GM19372 (cell line): ENCODE measurements around the gene APOD.

ENCODE experiments used
- ATAC-seq: cut with Tn5 transposase; IDR thresholded peaks from one replicate; pipeline ENCODE4 v1.9.1; 2021; ENCODE audit warnings: mild to moderate bottlenecking, low read depth, moderate library complexity; ENCODE audit not compliant: unreplicated experiment

Gene APOD

GRCh38 chr3:195557322-195557721, 26.4 kb downstream of the APOD start:
- no peak for ATAC-seq

GRCh38 chr3:195556390-195556789, 27.4 kb downstream of the APOD start:
- no peak for ATAC-seq

- no peak for ATAC-seq
Measured at GRCh38 chr3:195555110-195555509, 28.6 kb downstream of the APOD start.

GRCh38 chr3:195554458-195554857, 29.3 kb downstream of the APOD start:
- ATAC-seq: no peak

GRCh38 chr3:195553268-195553667, 30.5 kb downstream of the APOD start:
- no peak for ATAC-seq

- ATAC-seq: no peak
Measured at GRCh38 chr3:195551381-195551978, 32.3 kb downstream of the APOD start.

- ATAC-seq: no peak
Measured at GRCh38 chr3:195550723-195551122, 33.0 kb downstream of the APOD start.

- ATAC-seq: peak; percentile 78
Measured at GRCh38 chr3:195549931-195550519, 33.7 kb downstream of the APOD start.

GRCh38 chr3:195548987-195549386, 34.8 kb downstream of the APOD start:
- ATAC-seq: no peak

GRCh38 chr3:195548501-195548900, 35.2 kb downstream of the APOD start:
- ATAC-seq: no peak

- no peak for ATAC-seq
Measured at GRCh38 chr3:195548006-195548405, 35.7 kb downstream of the APOD start.

- ATAC-seq: no peak
Measured at GRCh38 chr3:195546130-195546560, 37.6 kb downstream of the APOD start.

GRCh38 chr3:195544634-195545033, 39.1 kb downstream of the APOD start:
- ATAC-seq: no peak

GRCh38 chr3:195544230-195544536, 39.6 kb downstream of the APOD start:
- ATAC-seq: no peak

GRCh38 chr3:195543500-195544229, 40.1 kb downstream of the APOD start:
- no peak for ATAC-seq

GRCh38 chr3:195542698-195543499, 40.8 kb downstream of the APOD start, which contains the start of gene PPP1R2:
Gene PPP1R2, minus strand, starts transcription at chr3:195543325. Its CDS starts 300 bp downstream, at chr3:195543025.
- ATAC-seq: peak; percentile 83

- ATAC-seq: no peak
Measured at GRCh38 chr3:195542316-195542697, 41.4 kb downstream of the APOD start.

- ATAC-seq: no peak
Measured at GRCh38 chr3:195540511-195540910, 43.2 kb downstream of the APOD start.

GRCh38 chr3:195540027-195540426, 43.7 kb downstream of the APOD start:
- ATAC-seq: no peak

- no peak for ATAC-seq
Measured at GRCh38 chr3:195539479-195539878, 44.3 kb downstream of the APOD start.

- peak; percentile 55 for ATAC-seq
Measured at GRCh38 chr3:195537995-195538394, 45.7 kb downstream of the APOD start.
